ENCODE results near the gene TSKS.

- TF ChIP-seq EZH2 (IDR thresholded peaks at IDR 0.05; ENCODE audit: low read length) (no peak), CTCF (optimal IDR thresholded peaks at IDR 0.05 in 1 of 3, IDR thresholded peaks at IDR 0.05 in 1 of 3, conservative IDR thresholded peaks at IDR 0.05 in 1 of 3; ENCODE audit: extremely low read depth in 1 of 3, insufficient read depth in 2 of 3, low read length in 3 of 3) (no peak)
Measured at GRCh38 chr19:49779731-49780555, 16.8 kb upstream of the TSKS start.
